GM18873 (cell line): Measurements from ENCODE around the gene SH3RF1.

Experiments
- ATAC-seq: cut with Tn5 transposase; IDR thresholded peaks from one replicate; pipeline ENCODE4 v1.9.1; 2021; ENCODE audit warnings: mild to moderate bottlenecking, moderate library complexity, moderate number of reproducible peaks; ENCODE audit not compliant: unreplicated experiment, low FRiP score

Gene SH3RF1

DNA sequence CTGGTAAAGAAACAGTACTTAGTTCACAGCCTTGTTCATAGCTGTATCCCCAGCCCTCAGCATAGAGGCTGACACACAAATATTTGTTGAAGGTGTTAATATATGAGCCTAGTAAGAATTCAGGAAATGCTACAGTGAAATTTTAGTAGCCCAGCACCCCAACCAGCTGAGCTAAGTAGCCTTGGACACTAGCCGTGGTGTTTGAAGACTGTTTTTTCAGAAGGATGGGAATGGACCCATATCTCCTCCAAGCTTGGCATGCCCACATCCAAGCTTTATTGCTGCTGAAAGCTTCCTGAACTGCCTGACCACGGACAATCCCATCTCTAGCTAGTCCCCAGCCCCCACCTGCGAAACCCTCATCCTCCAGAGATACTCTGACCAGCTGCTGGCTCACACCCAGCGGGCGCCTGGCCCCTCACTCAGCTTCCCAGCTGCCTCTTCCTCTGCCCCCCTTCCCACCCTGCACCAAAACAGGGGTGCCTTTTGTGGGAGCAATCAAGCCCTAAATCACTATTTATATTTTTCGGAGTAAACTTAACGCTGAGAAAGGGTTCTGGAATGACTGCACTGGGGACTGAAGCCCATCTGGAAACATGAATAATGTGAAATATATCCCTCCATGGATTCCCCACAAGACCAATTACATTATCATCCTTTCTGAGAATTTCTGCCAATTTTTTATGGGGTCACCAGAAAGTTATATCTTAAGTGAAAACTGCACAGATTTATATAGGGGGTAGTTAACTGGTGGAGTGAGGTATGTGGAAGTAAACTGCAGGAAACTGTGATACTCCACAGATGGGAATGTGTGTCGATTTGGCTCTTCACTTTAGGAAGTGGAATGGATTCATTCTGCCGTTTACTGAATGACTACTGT, 219.6 kb downstream of the SH3RF1 start:
- no peak for ATAC-seq

- no peak for ATAC-seq
These were observed 220.5 kb downstream of the SH3RF1 start for GRCh38 chr4:169050284-169050683.

GRCh38 chr4:169048868-169049414, 221.8 kb downstream of the SH3RF1 start:
- ATAC-seq = no peak

DNA sequence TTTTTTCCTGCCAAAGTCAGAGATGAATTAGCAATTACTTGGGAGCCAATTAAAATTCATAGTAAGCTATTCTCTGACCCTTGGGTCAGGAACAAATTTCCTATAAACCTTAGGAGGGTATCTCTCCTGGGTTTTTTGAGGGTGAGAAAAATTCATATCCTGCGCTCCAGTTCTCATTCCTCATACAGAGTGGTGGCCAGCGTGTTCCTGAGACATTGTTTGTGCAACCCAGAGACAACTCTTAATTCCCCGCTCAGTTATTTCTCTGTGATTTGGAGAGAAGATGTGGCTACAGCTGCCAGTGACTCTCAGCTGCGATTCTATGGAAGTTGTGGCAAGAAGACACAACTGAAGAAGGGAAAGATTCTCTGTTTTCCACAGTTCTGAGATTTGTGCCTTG, 222.8 kb downstream of the SH3RF1 start:
- no peak for ATAC-seq

GRCh38 chr4:169045862-169046584, 224.7 kb downstream of the SH3RF1 start:
- ATAC-seq = no peak

DNA sequence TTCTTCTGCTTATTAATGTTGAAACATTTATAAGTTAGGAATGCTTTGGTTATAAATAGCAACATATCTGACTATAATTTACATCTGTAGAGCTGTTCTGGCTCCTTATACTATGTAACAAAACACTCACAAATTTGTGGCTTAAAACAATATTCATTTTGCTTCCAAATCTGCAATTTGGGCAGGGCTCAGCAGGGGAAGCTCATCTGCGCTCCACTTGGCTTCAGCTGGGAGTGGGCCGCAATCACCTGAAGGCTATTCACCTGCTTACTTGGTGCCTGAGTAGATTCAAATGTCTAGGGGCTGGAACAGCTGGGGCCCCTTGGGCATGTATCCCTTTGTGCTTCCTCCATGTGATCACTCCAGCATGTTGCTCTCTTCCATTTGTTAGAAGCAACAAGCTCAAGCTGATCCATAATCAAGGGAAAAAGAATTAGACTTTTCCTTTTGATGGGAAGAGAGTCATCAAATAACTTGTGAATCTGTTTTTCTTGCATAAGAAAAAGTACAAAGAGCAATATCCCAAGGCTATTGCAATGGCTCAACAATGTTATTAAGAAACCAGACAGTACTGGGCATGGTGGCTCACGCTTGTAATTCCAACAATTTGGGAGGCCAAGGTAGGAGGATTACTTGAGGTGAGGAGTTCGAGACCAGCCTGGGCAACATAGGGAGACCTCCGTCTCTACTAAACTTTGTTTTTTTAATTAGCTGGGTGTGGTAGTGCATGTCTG, 225.9 kb downstream of the SH3RF1 start:
- no peak for ATAC-seq
